DLD1 (cell line): ENCODE measurements around the gene TBC1D22A.
"Not testable (repeated sequence)": the region's sequence is repeated elsewhere in the genome, so short reads cannot be mapped to it uniquely, and the experiment has no call there.

ENCODE experiments used
- in situ Hi-C: cut with HindIII; loops from 2 replicates; pipeline ENCODE4 v1.10.0; 2017; ENCODE audit warnings: low sequenced_read_pairs

The TBC1D22A gene

GRCh38 chr22:47039356-47039755 lies 276.9 kb downstream of the TBC1D22A start:
- in situ Hi-C loops: no loop called here

GRCh38 chr22:47040486-47041270 lies 278.2 kb downstream of the TBC1D22A start:
- in situ Hi-C loops: no loop called here

GRCh38 chr22:47041271-47042115 lies 279.0 kb downstream of the TBC1D22A start:
- in situ Hi-C loops: no loop called here

GRCh38 chr22:47042116-47042825 lies 279.8 kb downstream of the TBC1D22A start:
- in situ Hi-C loops: no loop called here

- in situ Hi-C loops: no loop called here
Measured at GRCh38 chr22:47042861-47043496, 280.5 kb downstream of the TBC1D22A start.

- in situ Hi-C loops: no loop called here
Measured at GRCh38 chr22:47043835-47044721, 281.6 kb downstream of the TBC1D22A start.

- in situ Hi-C loops: no loop called here
Measured at GRCh38 chr22:47044722-47045535, 282.5 kb downstream of the TBC1D22A start.

- in situ Hi-C loops: no loop called here
Measured at GRCh38 chr22:47045691-47046410, 283.4 kb downstream of the TBC1D22A start.

- in situ Hi-C loops: no loop called here
Measured at GRCh38 chr22:47046411-47047065, 284.1 kb downstream of the TBC1D22A start.

GRCh38 chr22:47047321-47048122 lies 285.1 kb downstream of the TBC1D22A start:
- in situ Hi-C loops: no loop called here

- in situ Hi-C loops: no loop called here
Measured at GRCh38 chr22:47048123-47049077, 285.9 kb downstream of the TBC1D22A start.

GRCh38 chr22:47049078-47049624 lies 286.7 kb downstream of the TBC1D22A start:
- in situ Hi-C loops: no loop called here

- in situ Hi-C loops: not testable (repeated sequence)
Measured at GRCh38 chr22:47049736-47050400, 287.4 kb downstream of the TBC1D22A start.

GRCh38 chr22:47050401-47051051 lies 288.1 kb downstream of the TBC1D22A start:
- in situ Hi-C loops: no loop called here
